Measurements from ENCODE around the gene AMBN.

DNA sequence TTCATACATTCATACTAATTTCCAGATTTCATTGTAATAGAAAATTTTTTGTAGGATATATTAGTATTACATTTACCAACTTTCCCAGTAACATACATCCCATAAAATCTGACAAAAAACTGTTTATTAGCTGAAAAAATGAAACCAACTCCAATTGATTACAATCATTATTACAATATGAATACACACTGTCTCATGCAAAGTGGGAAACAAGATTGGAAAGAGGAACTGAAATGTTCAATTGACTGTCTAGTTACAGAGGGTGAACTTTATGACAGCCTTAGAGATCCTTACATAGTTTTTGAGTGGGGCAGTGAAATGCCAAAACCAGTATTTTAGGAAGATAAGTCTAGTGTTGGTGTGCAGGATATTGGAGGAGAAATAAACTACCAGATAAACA lies 2.3 kb upstream of the AMBN start:
- TF ChIP-seq POLR2AphosphoS5 (IDR thresholded peaks at IDR 0.05; ENCODE audit: low read depth, low read length) (no peak), SIN3A (IDR thresholded peaks at IDR 0.05; ENCODE audit: borderline replicate concordance, insufficient read depth, low read depth, low read length) (no peak)
- TF ChIP-seq, protein P1, sequence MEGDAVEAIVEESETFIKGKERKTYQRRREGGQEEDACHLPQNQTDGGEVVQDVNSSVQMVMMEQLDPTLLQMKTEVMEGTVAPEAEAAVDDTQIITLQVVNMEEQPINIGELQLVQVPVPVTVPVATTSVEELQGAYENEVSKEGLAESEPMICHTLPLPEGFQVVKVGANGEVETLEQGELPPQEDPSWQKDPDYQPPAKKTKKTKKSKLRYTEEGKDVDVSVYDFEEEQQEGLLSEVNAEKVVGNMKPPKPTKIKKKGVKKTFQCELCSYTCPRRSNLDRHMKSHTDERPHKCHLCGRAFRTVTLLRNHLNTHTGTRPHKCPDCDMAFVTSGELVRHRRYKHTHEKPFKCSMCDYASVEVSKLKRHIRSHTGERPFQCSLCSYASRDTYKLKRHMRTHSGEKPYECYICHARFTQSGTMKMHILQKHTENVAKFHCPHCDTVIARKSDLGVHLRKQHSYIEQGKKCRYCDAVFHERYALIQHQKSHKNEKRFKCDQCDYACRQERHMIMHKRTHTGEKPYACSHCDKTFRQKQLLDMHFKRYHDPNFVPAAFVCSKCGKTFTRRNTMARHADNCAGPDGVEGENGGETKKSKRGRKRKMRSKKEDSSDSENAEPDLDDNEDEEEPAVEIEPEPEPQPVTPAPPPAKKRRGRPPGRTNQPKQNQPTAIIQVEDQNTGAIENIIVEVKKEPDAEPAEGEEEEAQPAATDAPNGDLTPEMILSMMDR (IDR thresholded peaks at IDR 0.05) = no peak

Measured in Panc1 (cell line).